Subcutaneous adipose tissue (tissue), 4 donors: ENCODE data around the gene CPNE8. TPM values are rescaled to one million over a fixed set of nuclear protein-coding genes. Genes with fewer than 3 reads are reported as not detected.

Experiments
- total RNA-seq, 4 donors: library from RNA; depleted of rRNA; stranded (reverse); fragments of >200 nt; gene quantifications; one replicate each; pipeline ENCODE4 v1.1.0, GENCODE V29; 2016
- TF ChIP-seq, protein P1 (sequence below): fragments of 450-650 bp; IDR thresholded peaks from one replicate; pipeline ENCODE4 v1.5.1; 2016; ENCODE audit warnings: low read depth, mild to moderate bottlenecking, control low read depth, antibody characterized with exemption, moderate library complexity

The CPNE8 gene
- total RNA-seq, 4 donors from 2014 or later = 26.4 to 44.7 (median 37.7) TPM

DNA sequence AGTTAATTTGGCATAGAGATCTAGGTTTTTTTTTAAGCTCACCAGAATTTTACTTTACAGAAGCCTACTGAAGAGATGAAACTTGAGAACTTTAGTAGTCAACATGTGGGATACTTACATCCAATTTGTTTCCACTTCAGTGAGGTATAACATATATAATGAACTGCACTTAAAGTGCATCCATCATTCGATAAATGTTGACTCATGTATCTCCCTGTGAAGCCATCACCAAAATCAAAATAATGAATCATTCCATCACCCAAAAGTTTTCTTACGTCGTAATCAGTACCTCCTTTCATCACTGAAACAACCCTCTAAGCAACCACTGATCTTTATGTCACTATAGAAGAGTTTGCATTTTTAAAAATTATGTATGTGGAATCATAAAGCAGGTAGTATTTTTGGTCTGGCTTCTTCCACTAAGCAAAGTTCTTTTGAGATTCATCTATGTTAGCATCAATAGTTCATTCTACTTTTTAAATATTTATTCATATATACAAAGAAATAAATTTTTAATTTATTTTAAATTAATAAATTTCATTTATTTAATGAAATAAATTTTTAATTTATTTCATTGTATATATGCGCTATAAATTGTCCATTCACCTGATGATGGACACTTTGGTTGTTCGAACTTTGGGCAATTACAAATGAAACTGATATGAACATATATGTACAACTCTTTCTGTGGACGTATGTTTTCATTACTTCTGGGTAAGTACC is 2.0 kb upstream of the CPNE8 start:
- TF ChIP-seq, protein P1, sequence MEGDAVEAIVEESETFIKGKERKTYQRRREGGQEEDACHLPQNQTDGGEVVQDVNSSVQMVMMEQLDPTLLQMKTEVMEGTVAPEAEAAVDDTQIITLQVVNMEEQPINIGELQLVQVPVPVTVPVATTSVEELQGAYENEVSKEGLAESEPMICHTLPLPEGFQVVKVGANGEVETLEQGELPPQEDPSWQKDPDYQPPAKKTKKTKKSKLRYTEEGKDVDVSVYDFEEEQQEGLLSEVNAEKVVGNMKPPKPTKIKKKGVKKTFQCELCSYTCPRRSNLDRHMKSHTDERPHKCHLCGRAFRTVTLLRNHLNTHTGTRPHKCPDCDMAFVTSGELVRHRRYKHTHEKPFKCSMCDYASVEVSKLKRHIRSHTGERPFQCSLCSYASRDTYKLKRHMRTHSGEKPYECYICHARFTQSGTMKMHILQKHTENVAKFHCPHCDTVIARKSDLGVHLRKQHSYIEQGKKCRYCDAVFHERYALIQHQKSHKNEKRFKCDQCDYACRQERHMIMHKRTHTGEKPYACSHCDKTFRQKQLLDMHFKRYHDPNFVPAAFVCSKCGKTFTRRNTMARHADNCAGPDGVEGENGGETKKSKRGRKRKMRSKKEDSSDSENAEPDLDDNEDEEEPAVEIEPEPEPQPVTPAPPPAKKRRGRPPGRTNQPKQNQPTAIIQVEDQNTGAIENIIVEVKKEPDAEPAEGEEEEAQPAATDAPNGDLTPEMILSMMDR = no peak

DNA sequence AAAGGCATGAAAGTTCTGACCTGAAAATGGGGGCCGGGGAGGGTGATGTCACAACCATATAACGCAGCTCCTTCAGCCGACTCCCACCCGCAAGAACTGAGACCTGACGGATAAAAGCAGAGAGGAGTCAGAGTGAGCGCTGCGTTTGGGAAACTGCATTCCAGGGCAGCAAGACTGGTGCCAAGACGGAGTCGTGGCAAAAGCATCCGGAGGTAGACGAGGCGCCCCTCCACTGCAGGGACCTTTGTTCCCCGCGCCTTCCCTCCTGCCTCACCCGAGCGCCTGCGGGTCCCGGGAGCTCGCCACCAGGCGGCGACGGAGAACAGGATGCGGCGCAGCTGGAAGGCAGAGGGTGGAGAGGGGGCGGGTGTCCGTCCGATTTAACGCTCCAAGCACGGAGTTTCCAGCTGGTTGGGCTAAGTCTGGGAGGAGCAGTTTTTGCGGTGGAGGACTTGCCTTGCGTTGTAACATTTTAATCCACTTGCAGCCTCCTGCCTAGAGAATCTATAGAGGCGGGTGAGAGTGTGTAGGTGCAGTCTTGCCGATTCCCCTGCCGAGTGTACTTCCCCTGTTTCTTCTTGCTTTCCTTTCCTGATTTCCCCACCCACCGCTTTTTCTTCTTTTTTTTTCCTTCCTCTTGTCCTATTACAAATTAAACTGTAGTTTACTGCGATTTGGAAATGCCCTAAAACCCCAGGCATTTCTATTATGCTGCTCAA is 1.2 kb upstream of the CPNE8 start:
- TF ChIP-seq, protein P1 = no peak

DNA sequence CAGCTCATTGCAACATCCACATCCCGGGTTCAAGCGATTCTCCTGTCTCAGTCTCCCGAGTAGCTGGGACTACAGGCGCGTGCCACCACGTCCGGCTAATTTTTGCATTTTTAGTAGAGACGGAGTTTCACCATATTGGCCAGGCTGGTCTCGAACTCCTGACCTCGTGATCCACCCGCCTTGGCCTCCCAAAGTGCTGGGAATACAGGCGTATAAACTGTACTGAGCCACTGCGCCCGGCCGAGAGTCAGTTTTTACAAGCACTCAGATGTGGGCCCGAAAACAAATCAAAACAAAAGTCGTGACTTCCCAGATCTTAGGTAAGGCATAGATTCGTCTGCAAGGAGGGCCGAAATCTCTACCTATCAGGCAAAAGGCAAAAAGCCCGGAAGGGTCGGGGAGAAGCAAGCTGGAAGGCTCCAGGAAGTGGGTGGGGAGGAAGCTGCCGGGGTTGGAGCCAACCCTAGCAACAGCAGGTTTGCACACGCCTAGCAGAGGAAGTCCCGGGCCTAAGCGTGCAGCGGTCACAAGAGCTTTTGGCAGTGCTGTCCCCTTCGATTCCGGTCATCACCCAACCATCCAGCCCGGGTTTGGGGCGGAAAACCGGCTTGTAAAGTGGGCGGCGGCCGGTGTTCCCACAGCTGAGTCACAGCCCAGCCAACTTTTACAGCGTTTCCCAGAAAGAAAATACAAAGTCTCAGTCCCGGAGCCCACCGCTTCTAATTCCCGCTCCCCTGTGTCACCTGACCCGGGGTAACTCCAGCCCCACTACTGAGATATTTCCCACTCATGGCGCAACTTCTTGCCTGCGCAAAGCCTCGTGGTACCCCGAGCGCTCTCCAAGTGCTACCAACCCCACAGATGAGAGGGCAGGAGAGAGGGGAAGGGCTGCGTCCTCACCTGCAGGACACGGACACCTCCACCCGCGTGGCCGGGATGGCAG is 583 bp downstream of the CPNE8 start:
- TF ChIP-seq, protein P1 = no peak

DNA sequence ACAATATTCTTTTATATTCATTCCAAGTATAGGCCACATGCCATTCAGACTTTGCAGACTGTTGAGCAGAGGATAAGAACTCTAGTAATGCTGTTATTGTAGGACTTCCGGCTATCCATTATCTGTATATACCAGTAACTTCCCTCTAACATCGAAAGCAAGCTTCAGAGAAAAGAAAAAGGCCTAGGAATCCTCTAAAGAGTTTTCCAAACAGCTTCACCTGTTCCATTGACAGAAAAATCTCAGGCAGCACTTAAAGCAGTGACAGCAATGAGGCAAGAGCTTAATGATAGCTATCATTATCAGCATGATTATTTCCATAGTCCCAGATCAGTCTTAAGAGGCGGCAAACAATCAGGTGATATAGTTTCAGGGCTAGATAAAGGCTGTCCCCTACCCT is 1.8 kb downstream of the CPNE8 start:
- TF ChIP-seq, protein P1 = no peak

DNA sequence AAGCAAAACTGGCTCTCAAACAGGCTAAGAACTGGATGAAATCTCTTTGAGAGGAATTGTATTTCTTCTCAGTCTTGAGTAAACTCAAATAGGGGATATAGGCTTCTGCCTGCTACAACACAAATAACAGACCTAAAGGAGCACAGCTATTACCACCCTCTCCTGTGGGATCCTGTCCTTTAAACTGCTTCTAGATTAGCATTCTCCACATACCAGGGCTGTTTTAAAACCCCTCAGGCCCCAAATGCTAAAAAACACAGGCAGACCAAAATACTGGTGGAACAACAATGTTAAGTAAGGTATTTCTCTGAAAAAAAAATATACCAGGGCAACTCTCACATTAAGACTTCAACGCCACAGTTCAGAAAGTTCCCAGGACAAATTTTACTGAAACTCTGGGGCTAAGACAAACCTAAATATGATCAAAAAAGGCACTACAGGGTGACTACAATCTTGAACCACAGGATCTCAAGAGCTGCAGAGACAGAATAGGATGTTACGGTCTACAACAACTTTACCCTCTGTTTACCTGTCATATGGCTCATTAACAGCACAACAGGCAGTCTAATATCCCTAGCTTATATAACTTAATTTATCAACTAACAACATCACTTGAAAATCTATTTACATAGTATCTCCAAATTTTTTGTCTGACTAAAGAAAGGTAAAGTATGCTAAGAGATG is 7.2 kb downstream of the CPNE8 start:
- TF ChIP-seq, protein P1 = no peak

DNA sequence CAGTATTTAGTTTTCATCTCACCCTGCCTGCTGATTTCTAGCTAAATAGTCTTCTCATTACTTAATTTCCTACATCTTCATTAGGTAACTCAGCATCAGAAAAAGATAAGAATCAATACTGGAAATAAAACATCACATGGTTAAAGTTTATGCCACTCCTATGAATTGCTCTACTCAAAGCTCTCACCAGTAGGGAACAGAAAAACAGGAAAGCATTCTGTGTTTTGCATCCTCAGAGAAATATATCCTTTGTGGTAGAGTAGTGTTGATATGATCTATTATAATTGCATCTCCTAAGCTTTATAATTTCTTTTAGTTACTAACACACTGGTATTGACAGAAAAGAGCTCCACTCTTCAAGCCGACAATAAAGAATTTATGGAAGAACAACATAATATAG is 9.9 kb downstream of the CPNE8 start:
- TF ChIP-seq, protein P1 = no peak
